NOMO-1 treated with DMSO at 0.1 percent for 48 hours (cell line): ENCODE data around the gene DPH2.
A peak's percentile ranks its signal among the peaks of the same experiment; 100 is the strongest.

Experiments used
- DNase-seq: peaks from one replicate; lab custom pipeline; 2025; ENCODE audit not compliant: unreplicated experiment; lab: John Stamatoyannopoulos, UW

The DPH2 gene

GRCh38 chr1:43942411-43942810, 27.4 kb upstream of the DPH2 start:
- DNase-seq = no peak

- no peak for DNase-seq
These were observed 24.9 kb upstream of the DPH2 start for GRCh38 chr1:43944860-43945259.

DNA sequence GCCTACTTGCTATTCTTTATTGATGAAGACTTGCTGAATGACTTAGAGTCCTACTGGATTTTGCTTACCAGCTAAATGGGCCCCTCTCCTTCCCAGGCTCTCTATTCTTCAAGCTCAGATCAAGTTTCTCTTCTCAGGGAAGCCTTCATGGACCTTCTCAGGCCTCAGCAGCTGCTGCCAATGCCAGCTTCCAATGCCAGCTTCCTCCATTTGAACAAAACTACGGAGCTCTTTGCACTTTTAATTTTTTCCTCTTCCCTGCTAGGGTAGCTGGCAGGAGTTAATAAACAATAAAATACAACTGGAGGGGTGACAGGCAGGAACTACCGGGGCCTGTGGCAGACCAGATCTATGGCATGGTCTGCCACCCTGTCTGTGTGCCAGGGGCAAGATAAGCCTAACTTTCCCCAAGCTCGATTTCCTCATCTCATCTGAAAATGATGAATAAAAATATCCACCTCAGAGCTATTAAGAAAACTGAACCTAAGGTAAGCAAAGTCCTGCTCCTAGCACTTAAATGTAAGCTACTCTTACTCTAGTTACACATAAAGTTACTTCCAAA, 24.1 kb upstream of the DPH2 start:
- no peak for DNase-seq

GRCh38 chr1:43946236-43947060, 23.4 kb upstream of the DPH2 start, which contains the start of gene IPO13:
IPO13 (plus strand) TSS chr1:43946950; CDS start chr1:43947601, 651 bp downstream.
- peak; percentile 95 for DNase-seq

- DNase-seq = no peak
These were observed 22.5 kb upstream of the DPH2 start for GRCh38 chr1:43947061-43947873.

DNA sequence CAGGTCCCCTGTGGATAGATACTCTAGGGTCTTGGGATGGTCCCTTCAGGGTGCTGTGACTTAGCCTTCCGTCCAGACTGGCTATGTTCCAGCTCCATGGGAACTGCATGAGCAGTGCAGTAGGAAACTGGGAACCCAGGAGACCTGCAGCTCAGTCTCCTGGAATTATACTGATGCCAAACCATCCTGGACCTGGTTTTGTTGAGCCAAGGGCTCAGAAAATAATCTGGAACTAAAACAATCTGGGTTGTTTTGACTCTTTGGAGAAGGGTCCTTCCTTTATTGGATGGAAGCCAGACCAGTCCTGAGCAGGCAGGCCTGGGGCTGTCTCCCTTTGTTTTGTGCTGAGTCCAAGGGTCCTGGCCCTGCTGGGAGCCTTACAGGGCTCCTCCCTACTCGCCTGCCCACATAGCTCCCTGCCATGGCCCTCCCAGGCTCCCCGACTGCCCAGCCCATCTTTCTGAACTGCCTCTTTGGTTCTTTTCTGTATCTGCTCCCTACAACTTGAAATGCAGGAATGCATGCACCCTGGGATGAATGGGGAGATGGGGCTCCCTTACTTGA, 21.9 kb upstream of the DPH2 start:
- no peak for DNase-seq

DNA sequence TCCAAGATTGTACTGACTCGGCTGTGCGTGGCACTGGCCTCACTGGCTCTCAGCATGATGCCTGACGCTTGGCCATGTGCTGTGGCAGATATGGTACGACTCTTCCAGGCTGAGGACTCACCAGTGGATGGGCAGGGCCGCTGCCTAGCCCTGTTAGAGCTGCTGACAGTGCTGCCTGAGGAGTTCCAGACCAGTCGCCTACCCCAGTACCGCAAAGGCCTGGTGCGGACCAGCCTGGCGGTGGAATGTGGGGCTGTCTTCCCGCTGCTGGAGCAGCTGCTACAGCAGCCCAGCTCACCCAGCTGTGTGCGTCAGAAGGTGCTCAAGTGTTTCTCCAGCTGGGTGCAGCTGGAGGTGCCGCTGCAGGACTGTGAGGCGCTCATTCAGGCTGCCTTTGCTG, 20.1 kb upstream of the DPH2 start:
- DNase-seq = no peak

DNA sequence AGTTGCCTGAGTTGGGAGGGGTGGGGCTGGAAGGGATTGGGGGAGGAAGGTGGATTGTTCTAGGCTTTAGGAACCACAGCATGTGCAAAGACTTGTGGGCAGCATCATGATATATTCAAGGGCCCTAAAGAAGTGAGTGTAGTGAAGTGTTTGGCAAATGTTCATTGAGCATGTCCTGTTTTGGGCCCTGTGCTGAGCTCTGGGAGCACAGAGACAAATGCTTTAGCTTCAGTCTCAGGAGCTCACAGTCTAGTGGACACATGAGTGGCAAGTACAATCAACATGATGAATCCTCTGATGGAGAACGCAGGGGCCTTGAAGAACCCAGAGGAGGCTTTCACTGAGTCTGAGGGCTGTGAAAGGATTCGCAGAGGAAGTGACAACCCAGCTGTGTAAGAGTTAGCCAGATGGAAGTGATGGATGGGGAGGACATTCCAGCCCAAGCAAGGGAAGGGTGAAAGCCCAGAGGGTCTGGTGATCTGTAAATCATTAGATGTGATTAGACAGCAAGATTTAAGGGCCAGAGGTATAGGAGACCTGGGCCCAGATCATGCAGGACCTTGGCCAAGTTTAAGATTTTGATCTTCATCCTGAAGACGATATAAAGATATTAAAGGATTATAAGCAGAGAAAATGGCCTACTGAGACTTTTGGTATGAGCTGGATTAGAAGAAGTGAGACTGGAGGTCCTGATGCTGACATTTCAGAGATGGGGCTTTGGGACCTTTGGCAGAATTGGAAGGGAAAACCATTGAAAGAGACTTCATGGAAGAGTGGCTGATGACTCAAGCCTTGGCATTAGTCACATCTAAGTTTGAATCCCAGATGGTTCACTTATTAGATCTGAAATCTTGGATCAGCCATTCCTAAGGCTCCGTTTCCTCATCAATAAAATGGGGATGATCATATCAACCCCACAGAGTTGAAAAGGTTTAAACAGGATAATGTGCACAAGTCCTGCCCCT, 18.5 kb upstream of the DPH2 start:
- DNase-seq = no peak

DNA sequence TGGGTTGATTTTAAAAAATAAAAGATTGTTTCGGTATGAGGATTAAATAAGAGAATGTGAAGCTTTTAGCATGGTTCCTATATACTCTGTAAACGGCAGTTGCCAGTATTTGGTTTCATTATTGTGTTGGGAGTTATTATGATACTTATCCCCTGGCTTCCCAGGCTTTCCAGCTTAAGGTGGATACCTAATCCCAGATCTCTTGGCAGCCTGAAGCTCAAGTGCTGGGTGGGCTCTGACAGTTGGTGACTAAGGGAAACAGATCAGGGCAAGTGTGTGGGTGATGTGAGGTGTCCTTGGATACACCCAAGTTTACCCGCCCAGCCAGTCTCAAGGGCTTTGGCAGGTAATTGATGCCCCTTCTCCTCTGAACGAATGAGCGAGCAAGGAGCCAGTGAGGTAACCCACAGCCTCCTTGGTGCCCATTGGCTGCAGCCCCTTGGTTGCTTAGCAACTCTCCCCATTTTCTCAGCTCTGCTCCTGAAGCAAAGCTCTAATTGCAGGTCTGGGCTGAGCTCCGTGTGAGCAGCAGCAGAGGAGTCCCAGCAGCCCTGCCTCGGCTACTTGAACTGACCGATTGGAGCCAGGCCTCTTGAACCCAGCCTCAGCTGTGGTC, 17.0 kb upstream of the DPH2 start:
- DNase-seq = no peak

DNA sequence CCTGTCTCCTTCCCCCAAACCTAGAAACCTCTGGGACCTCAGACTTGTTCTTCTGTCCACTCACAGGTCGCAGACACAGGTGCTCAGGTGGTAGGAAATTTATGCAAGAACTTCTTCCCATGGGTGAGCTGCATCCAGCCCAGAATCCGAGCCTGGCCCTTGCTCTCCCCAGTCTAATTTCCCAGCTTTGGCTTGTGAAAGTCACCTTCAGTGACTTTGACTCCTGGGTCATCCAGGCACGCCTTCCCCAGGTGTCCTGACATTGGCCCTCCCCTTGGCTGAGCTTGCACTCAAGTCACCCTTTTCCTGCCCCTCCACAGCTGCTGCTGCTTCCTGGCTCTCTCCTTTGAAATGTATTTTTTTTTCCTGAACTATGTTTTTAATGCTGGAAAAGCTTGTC, 16.4 kb upstream of the DPH2 start:
- DNase-seq = no peak

DNA sequence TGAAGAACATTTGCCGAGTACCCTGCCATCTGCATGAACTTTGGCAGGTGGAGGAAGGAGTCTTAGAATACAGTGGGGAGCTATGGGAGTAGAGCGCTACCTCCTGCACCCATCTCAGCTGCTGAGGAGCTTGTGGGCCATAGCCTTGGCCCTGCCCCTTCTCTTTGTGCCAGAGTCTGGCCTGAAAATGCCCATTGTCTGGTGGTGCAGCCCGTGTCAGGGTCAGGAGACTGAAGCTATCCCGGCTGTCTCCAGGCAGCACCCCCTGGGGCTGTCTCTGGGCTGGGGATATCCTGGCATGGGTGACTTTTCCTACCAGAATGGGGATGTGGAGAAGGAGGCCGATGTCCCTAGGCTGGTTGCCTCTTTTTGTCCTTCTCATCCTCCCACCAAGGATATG, 15.8 kb upstream of the DPH2 start:
- no peak for DNase-seq

DNA sequence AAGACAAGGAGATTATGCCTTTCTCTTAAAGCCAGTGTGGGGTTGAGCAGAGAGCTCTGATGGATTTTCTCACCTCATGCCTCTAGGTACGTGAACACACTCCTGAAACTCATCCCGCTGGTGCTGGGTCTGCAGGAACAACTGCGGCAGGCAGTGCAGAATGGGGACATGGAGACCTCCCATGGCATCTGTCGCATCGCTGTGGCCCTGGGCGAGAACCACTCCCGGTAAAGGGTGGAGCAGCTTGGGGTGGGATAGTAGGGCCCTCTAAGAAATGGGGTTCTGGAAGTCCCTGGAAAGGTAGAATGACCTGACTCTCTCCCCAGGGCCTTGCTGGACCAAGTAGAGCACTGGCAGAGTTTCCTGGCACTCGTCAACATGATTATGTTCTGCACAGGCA, 13.6 kb upstream of the DPH2 start:
- no peak for DNase-seq

DNA sequence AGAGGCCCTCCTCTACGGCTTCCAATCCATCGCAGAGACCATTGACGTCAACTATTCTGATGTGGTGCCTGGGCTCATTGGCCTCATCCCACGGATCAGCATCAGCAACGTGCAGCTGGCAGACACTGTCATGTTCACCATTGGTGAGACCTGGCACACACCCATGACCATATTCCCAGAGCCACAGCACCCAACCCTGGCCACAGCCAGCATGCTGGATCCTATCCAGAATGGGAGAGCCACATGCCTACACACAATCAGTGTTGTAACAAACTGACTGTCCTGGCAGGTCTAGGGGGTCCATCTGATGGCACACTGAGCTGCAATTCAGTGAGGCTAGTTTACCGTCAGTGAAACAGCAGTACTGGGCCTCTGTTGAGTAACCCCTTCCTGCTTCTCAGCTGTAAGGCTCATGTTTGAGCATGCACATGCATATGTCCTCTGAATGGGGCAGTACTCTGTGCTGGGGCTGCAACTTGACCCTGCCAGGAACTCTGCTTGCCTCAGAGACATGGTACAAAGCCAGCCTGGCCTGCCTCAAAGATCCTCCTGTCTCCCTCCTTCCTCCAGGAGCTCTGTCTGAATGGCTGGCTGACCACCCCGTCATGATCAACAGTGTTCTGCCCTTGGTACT, 12.3 kb upstream of the DPH2 start:
- DNase-seq = no peak

GRCh38 chr1:43958351-43959255, 11.2 kb upstream of the DPH2 start:
- DNase-seq = no peak

DNA sequence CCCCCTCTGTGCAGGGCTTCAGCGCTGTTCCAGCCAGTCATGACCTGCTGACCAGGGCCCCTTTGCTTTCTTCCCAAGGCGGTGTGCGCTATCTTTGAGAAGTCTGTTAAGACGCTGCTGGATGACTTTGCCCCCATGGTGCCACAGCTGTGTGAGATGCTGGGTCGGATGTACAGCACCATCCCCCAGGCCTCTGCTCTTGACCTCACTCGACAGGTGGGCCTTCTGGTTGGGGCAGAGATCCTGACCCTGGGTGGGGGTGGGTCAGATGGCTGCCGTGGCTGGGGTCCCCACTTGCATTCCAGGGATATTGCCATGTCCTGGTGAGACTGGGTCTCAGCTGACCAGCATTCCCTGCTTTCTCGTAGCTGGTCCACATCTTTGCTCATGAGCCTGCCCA, 9.0 kb upstream of the DPH2 start:
- DNase-seq = no peak

- no peak for DNase-seq
These were observed 8.1 kb upstream of the DPH2 start for GRCh38 chr1:43961692-43962091.

- no peak for DNase-seq
These were observed 7.5 kb upstream of the DPH2 start for GRCh38 chr1:43962324-43962723.

GRCh38 chr1:43963006-43963405, 6.8 kb upstream of the DPH2 start:
- DNase-seq = no peak

DNA sequence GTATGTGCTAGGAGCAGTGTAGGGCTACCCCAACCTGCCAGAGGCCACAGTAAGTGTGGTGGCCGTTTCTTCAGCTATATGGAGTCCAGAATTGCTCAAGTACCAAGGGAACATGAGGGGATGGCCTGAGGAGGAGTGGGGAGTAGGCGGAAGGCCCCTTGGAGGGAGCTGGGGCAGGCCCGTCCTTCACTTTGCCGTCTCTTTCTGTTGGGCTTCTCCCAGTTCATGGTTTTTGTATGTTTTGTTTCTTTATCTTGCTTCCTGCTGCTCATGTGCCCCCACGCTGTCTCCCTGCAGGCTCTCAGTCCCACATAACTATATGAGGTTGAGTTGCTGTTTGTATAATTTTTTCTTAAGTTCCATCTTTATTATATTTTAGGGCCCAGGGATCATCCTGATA, 5.9 kb upstream of the DPH2 start:
- no peak for DNase-seq
